Skeletal muscle cell (primary cell): ENCODE data around the gene FGF21.
"Not testable (repeated sequence)": the region's sequence is repeated elsewhere in the genome, so short reads cannot be mapped to it uniquely, and the experiment has no call there.

Experiments used
- DNase-seq: peaks from one replicate; pipeline ENCODE4 v3.0.0-alpha.2; 2010; ENCODE audit warnings: low read depth
- H3K4me3 ChIP-seq: 2 replicates; pipeline ENCODE4 v1.5.1; 2011; ENCODE audit warnings: low read depth, mild to moderate bottlenecking, control low read depth, low read length, moderate library complexity

FGF21 gene

DNA sequence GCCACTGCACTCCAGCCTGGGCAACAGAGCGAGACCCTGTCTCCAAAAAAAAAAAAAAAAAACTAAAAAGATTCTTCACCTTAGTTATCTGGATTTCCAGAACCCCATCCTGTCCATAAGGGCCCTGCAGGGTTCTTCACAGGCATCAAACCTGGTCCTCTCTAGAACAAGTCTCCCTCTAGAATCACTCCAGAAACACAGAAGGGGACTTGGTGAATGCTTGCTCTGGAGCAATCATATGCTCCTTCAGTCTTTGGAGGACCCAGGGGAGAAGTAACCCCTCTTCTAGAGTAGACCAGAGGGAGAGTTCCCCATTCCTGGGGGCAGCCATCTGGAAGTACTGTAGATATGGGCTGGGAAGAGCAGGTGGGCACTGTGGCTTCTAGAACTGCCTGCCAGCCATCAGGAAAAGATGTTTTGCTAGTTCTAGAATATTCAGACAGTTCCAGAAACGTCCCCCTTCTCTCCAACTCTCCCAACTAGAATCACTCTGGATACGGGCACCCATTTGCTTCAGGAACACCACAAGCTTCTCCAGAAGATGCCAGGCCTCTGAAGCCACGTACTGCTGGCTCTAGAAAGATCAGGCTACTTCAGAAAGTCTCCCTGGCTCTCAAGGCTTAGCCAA is 5.6 kb upstream of the FGF21 start:
- no peak for DNase-seq
- H3K4me3 ChIP-seq = no peak overlapping the region

DNA sequence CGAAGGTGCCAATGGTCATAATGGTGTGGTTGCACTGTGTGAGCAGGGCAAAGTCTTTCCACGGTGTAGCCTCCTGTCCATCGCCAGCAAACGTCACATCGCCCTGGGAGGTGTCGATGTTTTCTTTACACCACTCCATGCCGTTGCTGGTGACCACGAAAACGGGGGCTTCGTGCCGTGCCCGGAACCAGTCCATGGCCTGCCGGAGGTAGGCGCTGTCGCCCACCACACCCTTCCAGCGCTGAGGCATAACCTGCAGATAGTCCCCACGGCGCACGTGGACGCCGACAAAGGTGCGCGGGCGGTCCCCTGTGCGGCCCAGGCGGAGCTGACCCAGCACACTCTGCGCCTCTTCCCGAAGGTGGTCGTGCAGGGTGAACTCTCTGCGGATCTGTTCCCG is 5.0 kb upstream of the FGF21 start:
- DNase-seq = no peak
- no peak overlapping the region for H3K4me3 ChIP-seq

DNA sequence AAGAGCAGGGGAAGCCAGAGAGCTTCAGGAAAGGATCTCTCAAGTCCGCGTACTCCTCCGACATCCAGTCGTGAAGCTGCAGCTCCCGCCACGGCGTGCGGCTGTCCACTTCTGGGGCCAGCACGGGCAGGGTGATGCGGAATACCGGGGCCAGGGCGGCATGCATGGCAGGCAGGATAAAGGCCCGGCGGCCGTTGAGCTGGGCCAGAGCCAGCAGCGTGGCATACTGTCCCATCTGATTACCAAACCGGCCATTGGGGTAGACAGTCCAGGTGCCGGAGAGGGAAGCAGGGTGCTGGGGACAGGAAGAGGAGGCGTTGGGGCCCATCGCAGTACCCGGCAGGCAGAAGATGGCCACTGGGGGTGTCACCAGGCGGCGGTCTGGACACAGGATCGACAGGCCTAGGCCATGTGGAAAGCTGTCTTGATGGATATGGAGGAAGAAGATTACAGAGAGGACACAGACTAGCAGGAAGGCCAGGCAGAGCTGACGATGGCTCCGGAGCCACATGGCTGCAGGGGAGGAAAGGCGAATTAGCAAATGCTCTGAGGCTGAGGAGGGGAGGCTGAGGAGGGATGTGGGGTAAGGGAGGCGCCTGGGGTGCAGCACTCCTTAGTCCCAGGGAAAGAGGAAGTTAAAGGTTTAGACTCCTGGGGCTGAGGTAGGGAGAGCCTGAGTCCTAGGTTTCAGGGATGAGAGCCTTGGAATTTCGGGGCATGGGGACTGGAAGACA is 4.4 kb upstream of the FGF21 start:
- DNase-seq = no peak
- H3K4me3 ChIP-seq = no peak overlapping the region

DNA sequence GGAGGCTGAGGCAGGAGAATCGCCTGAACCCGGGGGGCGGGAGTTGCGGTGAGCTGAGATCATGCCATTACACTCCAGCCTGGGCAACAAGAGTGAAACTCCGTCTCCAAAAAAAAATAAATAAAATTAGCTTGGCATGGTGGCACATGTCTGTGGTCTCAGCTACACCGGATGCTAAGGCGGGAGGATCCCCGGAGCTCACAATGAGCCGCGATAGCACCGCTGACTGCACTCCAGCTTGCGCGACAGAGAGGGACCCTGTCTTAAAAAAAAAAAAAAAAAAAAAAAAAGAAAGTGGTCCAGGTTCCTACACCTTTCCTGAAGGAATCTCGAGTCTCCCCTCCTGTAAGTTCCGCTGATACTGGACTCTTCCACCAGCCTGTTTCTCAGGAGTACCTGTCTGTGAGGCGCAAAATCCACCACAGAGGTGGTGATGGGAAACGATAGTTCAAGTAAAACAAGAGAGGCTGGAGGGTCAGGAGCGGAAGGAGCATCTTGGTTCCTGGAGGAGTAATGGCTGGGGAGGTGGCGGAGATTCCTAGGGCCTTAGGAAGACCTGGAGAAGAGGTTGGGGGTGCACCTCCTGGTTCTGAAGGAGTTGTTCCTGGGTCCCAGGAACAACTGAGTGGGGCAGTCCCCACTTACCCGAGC is 3.4 kb upstream of the FGF21 start:
- peak overlapping the region; percentile 34 for H3K4me3 ChIP-seq
- no peak for DNase-seq

DNA sequence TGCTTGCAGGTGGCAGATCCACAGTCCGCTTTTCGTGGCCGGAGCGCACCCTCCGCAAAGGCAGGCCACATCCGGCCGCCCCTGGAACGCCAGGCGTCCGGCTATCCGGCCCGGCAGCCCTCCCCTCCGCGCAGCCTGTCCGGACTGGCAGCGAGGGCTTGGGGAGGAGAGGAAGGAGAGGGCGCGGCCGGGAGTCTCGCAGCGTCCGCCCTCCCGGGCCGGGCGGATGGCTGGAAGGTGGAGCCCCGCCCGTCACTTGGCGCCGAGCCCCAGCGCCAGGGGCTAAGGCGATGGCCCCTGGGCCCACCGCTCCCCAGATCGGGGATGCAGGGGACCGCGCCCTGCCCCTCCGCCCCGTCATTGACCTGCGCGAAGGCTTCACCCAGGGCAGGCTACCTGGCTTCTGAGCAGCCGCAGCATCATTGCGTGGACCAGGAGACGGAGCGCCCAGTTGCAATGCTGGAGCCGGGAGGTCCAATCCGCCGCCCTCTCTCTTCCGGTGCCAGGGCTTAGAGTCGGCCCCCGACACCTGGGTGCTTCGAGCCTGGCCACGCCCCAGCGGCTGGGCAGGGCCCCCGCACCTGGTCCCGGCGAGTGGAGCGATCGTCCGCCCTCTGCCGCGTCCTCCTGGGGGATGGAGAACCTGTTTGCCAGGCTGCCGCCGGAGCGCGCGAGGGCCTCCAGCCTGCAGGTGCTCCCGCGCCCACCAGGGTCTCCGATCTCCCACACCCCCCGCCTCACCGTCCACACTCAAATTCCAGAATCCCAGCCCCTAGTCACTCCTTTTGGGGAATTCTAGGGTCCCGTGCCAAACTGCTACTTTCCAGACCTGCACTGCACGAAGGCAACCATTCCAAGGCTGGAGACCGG is 2.6 kb upstream of the FGF21 start, which contains the start of gene FUT1:
TSS of gene FUT1 (minus strand) at position 146 of the 870 bp plus-strand sequence. CDS start 1,360 bp downstream, outside the sequence.
- H3K4me3 ChIP-seq = peak within 1 kb of the TSS; percentile 34
- no peak for DNase-seq

DNA sequence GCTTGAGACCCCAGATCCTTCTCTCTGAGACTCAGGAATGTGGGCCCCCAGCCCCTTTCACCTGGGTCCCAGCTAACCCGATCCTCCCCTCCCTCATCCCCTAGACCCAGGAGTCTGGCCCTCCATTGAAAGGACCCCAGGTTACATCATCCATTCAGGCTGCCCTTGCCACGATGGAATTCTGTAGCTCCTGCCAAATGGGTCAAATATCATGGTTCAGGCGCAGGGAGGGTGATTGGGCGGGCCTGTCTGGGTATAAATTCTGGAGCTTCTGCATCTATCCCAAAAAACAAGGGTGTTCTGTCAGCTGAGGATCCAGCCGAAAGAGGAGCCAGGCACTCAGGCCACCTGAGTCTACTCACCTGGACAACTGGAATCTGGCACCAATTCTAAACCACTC is 463 bp downstream of the FGF21 start:
- DNase-seq = no peak
- H3K4me3 ChIP-seq = no peak overlapping the region

DNA sequence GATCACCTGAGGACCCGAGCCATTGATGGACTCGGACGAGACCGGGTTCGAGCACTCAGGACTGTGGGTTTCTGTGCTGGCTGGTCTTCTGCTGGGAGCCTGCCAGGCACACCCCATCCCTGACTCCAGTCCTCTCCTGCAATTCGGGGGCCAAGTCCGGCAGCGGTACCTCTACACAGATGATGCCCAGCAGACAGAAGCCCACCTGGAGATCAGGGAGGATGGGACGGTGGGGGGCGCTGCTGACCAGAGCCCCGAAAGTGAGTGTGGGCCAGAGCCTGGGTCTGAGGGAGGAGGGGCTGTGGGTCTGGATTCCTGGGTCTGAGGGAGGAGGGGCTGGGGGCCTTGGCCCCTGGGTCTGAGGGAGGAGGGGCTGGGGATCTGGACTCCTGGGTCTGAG is 888 bp downstream of the FGF21 start:
- H3K4me3 ChIP-seq = no peak overlapping the region
- DNase-seq = no peak

DNA sequence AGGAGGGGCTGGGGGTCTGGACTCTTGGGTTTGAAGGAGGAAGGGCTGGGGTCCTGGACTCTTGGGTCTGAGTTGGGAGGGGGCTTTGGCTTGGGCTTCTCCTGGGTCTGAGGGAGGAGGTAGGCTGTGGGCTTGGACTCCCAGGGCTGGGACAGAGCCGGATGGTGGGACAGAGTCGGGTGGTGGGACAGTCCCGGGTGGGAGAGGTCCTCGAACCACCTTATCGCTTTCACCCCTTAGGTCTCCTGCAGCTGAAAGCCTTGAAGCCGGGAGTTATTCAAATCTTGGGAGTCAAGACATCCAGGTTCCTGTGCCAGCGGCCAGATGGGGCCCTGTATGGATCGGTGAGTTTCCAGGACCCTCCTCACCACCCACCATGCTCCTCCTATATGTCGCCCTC is 1.4 kb downstream of the FGF21 start:
- H3K4me3 ChIP-seq = no peak overlapping the region
- no peak for DNase-seq

DNA sequence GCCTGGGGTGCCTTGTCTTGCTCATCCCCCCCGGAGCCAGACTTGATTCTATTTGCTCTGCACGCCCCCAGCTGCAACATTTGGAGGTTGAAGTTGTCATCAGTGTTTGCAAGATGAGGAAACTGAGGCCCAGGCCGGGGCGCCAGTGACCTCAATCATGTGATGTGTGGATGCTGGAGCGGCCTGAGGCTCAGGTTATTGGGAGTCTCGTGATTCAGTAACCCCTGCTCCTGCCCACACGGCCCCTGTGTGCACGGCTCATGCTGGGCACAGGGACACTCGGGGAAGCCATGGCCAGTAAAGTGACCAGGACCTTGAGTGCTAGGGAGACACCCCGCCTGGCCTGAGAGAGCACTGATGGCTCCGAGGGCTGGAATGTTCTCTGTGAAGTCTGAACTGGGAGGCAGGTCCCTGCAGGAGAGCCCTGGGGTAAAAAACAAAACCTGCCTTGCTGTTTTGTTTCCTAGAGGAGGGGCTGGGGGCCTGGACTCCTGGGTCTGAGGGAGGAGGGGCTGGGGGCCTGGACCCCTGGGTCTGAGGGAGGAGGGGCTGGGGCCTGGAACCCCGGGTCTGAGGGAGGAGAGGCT is 1.9 kb downstream of the FGF21 start:
- H3K4me3 ChIP-seq = no peak overlapping the region
- DNase-seq = no peak

DNA sequence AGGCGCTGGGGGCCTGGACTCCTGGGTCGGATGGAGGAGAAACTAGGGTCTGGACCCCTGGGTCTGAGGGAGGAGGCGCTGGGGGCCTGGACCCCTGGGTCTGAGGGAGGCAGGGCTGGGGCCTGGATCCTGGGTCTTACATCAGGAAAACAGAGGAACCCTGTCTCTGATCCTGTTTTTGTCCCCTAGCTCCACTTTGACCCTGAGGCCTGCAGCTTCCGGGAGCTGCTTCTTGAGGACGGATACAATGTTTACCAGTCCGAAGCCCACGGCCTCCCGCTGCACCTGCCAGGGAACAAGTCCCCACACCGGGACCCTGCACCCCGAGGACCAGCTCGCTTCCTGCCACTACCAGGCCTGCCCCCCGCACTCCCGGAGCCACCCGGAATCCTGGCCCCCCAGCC is 2.4 kb downstream of the FGF21 start:
- no peak overlapping the region for H3K4me3 ChIP-seq
- DNase-seq = no peak

DNA sequence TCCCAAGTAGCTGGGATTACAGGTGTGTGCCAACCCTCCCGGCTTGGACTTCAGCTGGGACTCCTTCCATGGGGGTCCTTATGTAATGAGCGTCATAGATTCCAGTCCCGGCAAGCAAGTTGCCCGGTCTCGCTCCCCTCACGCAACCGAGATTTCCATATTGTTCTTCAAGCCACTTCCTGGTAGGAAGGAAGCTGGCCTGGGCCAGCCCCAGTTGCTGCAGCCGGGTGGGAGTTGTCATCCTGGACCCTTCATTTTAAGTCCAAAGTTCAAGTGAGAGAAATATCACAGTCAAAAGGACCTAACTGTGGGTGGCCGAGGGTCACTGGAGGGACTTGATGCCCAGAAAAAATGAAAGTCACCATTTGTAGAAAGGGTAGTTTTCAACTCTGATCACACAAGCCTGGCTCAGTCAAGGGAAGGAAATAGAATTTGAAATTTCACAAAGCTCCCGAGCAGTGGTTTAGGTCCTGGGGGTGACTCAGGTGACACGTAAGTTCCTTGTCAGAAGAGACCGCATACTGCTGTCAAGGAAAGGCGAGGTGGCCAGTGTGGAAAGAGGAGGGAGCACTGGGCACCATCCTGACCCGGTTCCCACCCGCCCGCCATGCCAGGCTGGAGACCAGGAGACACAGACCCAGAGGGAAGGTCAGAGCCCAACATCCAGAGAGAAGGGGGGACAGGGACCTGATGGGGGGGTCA is 5.3 kb downstream of the FGF21 start:
- H3K4me3 ChIP-seq = no peak overlapping the region
- DNase-seq = no peak

DNA sequence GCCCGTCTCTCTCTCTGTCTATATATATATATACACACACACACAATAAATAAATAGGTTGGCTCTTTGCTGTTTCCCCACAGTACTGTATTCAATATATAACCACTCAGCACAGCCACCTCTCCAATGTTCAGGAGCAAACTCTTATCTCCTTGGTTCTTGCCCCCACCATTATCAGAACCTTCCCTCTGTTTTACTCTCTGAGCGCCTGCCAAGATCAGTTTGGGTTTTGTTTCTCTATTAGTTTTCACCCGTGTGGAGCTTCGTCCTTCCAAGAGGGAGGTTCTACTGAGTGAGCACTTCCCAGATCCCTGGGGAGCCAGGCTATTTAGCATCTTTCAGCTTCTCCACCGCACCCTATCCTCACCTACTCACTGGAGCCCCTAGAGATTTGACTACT is 10.5 kb downstream of the FGF21 start:
- H3K4me3 ChIP-seq, DNase-seq: not testable (repeated sequence)

DNA sequence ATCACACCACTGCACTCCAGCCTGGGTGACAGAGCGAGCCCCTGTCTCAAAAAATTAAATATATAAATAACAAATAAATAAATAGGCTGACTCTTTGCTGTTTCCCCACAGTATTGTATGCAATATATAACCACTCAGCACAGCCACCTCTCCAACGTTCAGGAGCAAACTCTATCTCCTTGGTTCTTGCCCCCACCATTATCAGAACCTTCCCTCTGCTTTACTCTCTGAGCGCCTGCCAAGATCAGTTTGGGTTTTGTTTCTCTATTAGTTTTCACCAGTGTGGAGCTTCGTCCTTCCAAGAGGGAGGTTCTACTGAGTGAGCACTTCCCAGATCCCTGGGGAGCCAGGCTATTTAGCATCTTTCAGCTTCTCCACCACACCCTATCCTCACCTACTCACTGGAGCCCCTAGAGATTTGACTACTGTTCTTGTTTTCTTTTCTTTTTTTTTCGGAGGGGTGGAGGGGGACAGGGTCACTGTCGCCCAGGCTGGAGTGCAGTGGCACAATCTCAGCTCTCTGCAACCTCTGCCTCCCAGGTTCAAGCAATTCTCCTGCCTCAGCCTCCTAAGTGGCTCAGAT is 12.9 kb downstream of the FGF21 start:
- not testable (repeated sequence) for H3K4me3 ChIP-seq, DNase-seq

DNA sequence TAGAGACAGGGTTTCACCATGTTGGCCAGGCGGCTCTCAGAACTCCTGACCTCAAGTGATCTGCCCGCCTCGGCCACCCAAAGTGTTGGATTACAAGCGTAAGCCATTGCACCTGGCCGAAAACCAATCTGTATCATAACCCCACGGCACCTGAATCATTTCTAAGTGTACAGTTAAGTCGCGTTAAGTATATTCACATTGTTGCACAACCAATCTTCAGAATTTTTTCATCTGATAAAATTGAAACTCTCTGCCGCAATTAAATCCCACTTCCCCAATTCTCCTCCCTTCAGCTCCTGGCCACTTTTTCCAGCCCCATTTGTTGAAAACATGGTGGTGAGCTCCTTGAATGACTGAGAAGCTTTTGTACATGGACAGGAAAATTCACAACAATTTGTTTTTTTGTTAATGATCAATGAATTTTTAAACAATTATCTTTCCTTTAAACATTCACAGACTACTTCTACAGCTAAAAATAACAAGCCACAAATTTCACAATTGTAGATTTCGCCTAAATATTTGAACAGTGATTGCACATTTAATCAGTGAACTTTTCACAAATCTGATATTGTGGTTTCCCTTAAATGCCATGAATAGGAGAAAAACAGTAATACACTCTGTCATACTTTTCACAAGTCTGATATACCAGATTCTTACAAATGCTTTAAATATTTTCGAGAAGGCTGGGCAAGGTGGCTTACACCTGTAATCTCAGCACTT is 13.8 kb downstream of the FGF21 start:
- DNase-seq = no peak
- no peak overlapping the region for H3K4me3 ChIP-seq

DNA sequence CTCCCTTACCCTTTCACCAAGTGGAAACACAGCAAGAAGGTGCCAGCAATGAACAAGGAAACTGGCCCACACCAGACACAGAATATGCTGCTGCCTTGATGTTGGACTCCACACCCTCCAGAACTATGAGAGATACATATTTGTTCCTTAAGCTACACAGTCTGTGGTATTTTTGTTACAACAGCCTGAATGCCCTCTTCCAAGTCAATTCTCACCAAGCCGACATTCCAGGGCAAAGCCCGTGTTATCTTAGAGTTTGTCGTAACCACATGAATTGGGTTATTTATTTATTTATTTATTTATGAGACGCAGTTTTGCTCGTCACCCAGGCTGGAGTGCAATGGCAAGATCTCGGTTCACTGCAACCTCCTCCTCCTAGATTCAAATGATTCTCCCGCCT is 14.9 kb downstream of the FGF21 start:
- DNase-seq = no peak
- H3K4me3 ChIP-seq = no peak overlapping the region

DNA sequence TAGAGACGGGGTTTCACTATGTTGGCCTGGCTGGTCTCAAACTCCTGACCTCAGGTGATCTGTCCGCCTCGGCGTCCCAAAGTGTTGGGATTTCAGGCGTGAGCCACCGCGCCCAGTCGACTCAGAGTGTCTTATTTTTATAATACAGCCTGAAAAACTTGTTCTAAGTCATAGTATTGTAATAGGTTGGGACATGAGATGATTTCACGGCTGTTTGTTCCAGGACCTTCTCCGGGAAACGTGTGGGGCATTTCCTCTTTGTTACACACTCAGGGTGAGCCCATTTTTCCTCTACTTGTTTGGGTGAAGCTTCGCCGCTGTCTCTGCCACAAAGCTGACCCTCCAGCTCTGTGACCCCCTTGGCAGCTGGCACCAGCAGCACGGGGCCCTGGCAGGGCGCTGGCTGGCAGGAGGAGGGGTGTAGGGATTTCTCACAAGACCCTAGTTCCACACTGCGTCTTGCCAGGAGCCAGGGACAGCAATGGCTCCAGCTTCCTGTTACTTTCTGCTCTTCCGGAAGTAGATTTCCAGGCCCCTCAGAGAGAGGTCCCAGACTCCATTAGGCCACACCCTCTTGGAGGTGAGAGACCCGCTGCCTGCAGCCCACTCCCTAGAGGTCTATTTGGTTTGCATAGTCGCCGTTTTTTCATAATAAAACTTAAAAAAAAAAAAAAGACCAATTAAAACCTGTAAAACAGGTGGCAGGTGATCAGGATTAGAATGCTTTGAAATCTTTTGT is 15.6 kb downstream of the FGF21 start:
- H3K4me3 ChIP-seq = no peak overlapping the region
- DNase-seq = no peak

DNA sequence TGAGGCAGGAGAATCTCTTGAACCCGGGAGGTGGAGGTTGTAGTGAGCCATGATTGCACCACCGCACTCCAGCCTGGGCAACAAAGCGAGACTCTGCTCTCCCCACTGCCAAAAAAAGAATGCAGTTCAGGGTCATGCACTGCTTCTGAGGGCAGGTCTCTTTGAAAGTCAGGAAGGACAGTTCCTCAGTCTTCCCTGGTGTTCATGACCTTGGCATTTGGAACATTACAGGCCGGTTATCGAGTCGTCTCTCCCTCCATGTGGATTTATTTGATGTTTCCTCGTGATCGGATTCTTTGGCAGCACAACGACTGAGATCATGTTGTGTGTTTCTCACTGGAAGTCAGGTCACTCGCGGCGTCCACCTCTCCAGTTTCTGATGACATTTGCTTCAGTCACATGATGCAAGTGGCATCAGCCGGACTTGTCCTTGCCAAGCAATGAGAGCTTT is 17.2 kb downstream of the FGF21 start:
- no peak for DNase-seq
- H3K4me3 ChIP-seq = no peak overlapping the region
